Muscle of leg (tissue), 11 donors: ENCODE data around the gene CDKAL1. TPM values are rescaled to one million over a fixed set of nuclear protein-coding genes. Genes with fewer than 3 reads are reported as not detected.

ENCODE experiments used
- DNase-seq: peaks from one replicate; pipeline ENCODE4 v3.0.0; 2013
- H3K27ac ChIP-seq: one replicate; pipeline ENCODE4 v1.5.1; 2013; ENCODE audit warnings: mild to moderate bottlenecking, low read length, control low read depth
- H3K27me3 ChIP-seq: one replicate; pipeline ENCODE4 v1.6.1; 2013; ENCODE audit warnings: low read length; ENCODE audit not compliant: control insufficient read depth, insufficient read depth
- H3K36me3 ChIP-seq: one replicate; pipeline ENCODE4 v1.6.1; 2013; ENCODE audit warnings: low read length; ENCODE audit not compliant: control insufficient read depth, insufficient read depth
- H3K4me1 ChIP-seq: one replicate; pipeline ENCODE4 v1.6.1; 2013; ENCODE audit warnings: low read length; ENCODE audit not compliant: control insufficient read depth, insufficient read depth
- H3K4me3 ChIP-seq: one replicate; pipeline ENCODE4 v1.5.1; 2013; ENCODE audit warnings: low read length, control low read depth
- H3K9me3 ChIP-seq: replicated peaks from 2 replicates; pipeline ENCODE4 v1.6.1; 2013; ENCODE audit warnings: low read depth, low read length; ENCODE audit not compliant: control insufficient read depth
- WGBS: methylation state at CpG from one replicate; pipeline ENCODE4 v1.1.5; 2013; ENCODE audit warnings: missing lambda C conversion rate; ENCODE audit not compliant: insufficient coverage; 5-methylcytosine and 5-hydroxymethylcytosine counted together
- polyA plus RNA-seq, 8 donors: library from polyadenylated mRNA; unstranded; fragments of 120-200 nt; gene quantifications; one replicate each; pipeline versions ENCODE4 v1.2.1 to v1.2.3, GENCODE V29; 2013; ENCODE audit warnings: inconsistent platforms in 1 of 8, low replicate concordance in 1 of 8; ENCODE audit not compliant: insufficient read length in 8 of 8, insufficient read depth in 1 of 8
- total RNA-seq: library from RNA; stranded (reverse); fragments of 120-200 nt; gene quantifications from one replicate; pipeline ENCODE4 v1.2.4, GENCODE V29; 2013

Gene CDKAL1
- total and polyA plus RNA-seq, 9 donors: 11.0 to 23.6 (median 13.0) TPM

DNA sequence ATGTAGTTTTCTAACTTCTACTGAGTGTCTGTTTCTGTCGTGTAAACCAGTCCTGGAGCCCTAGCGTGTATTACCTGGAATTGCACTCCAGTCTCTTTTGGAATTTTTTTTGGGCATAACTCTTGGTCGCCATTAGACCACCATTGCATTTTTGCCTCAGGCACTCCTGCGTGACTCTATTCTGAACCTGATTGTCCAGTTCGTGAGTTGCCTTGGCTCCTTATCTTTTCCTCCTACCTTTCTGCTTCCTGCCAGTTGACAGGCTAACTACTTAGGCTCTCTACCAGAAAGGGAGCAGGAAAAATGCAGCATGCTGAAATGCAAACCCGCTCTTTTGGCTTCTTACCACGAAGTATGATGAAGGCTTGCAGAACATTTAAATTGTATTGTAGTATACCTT is 568.4 kb downstream of the CDKAL1 start:
- Histone ChIP-seq H3K4me1 (peaks cover 2% of the 10 kb centered on the region), H3K36me3 (no peaks in the 10 kb centered on the region), H3K9me3 (no peaks in the 10 kb centered on the region), H3K27me3 (no peaks in the 10 kb centered on the region), H3K27ac (no peak overlapping the region), H3K4me3 (no peak overlapping the region)
- 82% methylated on average over 5 of the region's 7 CpGs for WGBS
- DNase-seq: no peak

DNA sequence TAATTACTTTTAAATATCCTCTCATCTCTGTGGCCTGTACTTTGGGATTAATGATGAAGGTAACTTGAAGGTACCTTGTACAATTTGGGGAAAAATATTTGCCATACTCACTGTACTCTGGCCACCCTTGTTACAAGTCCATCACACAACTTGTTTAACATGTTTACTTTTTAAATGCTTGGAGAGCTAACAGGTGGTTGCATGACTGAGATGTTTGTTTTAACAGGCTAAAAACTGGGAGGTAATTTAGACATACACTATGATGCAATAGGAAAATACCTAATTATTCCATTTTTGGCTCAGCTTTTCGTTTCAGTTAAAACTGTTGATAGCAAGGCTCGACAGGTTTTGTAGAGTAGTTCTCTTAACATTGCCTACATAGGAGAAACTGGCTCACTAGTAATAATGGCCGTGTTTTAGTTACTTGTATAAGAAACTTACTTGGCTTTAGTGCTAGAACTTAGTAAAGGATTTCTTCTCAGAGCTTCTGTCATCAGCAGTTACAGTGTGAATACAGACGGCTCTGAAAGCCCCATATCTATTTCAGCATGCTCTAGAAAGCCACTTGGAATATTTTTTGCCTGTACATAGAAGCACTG is 569.5 kb downstream of the CDKAL1 start:
- H3K27ac ChIP-seq: no peak overlapping the region
- WGBS: no CpG with 5 or more reads among the region's 4 CpGs

DNA sequence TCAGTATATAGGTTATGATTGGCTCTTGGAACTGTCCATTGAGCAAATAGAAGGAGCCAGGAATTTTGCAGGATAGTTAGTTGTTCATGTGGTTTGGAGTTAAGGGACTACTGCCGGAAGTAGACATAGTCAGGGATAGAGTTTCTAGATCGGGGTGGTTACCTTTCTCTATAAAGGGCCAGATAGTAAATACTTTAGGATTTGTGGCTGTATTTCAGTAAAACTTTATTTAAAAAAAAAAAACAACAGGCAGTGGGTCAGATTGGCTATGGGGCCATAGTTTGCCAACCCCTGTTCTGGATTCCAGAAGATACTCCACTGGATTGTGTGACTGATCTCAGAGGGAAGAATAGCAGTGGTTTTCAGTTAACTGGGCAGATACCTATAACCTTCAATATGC is 570.0 kb downstream of the CDKAL1 start:
- H3K9me3 ChIP-seq: no peaks in the 10 kb centered on the region
- no CpG with 5 or more reads among the region's 2 CpGs for WGBS
- no peaks in the 10 kb centered on the region for H3K27me3 ChIP-seq
- no peaks in the 10 kb centered on the region for H3K36me3 ChIP-seq
- H3K4me1 ChIP-seq: peaks cover 2% of the 10 kb centered on the region
- no peak overlapping the region for H3K27ac ChIP-seq
- no peak for DNase-seq
- H3K4me3 ChIP-seq: no peak overlapping the region

More for the DNA sequence above, 569.5 kb downstream of the CDKAL1 start:
- Histone ChIP-seq H3K9me3 (no peaks in the 10 kb centered on the region), H3K4me3 (no peak overlapping the region), H3K36me3 (no peaks in the 10 kb centered on the region), H3K27me3 (no peaks in the 10 kb centered on the region), H3K4me1 (peaks cover 2% of the 10 kb centered on the region)
- no peak for DNase-seq

DNA sequence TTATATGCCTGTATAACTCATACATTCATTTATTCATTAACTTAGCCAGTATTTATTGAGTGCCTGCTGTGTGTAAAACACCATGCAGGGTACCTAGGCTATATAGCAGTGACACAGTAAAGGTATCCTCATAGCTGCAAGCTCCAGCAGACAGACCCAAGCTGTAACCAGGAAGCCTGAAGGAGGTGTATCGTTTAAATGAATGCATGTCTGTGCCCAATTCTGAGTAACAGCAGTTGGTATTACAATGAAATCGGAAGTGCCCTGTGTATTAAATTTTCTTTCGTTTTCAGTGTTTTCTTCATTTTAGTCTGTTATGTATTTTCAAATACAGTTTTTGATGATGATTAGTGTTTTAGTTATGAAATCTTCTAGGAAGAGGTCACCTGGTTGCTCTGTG is 573.5 kb downstream of the CDKAL1 start:
- Histone ChIP-seq H3K36me3 (no peaks in the 10 kb centered on the region), H3K4me1 (peaks cover 8% of the 10 kb centered on the region), H3K27me3 (no peaks in the 10 kb centered on the region), H3K4me3 (no peak overlapping the region), H3K27ac (no peak overlapping the region), H3K9me3 (no peaks in the 10 kb centered on the region)
- no CpG with 5 or more reads among the region's 3 CpGs for WGBS
- no peak for DNase-seq

DNA sequence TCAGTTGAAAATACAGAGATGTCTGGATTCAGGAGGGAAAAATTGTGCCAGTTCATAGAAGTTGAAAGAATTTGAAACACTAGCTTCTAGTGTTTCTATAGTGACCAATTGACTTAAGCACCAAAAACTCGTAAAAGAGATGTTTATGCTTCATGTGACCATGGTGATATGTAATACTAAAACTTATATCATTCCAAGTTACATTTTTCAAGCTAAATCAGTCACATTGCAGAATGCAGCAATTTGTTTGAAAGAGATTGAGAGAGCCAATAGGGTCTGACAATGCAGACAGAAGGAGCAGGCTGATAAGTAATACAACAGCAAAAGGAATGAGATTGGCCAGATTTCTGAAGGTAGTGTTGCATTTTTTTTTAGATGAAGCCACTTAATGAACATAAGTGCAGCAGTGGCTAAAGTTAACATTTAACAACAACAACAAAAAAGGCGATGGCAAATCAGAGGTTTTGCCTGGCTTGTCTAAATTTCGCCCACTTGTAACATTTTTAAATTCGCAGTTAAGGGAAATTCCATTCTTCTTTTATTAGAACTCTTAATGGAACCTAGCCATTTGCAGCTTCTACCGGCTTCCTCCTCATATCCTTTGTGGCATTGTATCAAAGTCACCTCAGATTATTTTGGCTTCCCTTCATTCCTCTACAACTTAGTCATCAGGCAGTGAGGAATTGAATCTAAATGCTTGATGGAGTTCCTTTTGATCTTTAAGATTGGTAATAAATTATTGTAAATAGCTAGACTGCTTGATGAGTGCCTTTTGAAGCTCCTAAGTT is 575.3 kb downstream of the CDKAL1 start:
- WGBS: 4% methylated on average over 3 of the region's 5 CpGs
- DNase-seq: peak; percentile 91
- no peak overlapping the region for H3K4me3 ChIP-seq

DNA sequence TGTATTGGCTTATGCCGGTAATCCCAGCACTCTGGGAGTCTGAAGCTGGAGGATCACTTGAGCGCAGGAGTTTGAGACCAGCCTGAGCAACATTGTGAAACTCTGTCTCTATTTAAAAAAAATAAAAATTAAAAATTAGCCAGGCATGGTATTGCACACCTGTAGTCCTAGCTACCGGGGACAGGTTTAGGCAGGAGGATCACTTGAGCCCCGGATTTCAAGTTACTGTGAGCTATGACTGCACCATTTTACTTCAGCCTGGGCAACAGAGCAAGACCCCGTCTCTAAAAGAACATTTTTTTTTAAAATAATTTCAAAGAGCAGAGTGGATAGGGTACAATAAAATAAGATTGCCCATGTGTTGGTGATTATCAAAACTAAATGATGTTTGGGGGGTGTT is 576.4 kb downstream of the CDKAL1 start:
- Histone ChIP-seq H3K36me3 (no peaks in the 10 kb centered on the region), H3K4me3 (no peak overlapping the region), H3K4me1 (peaks cover 8% of the 10 kb centered on the region), H3K27me3 (no peaks in the 10 kb centered on the region), H3K27ac (no peak overlapping the region), H3K9me3 (no peaks in the 10 kb centered on the region)
- 88% methylated on average over 2 of the region's 5 CpGs for WGBS
- DNase-seq: no peak

More for the DNA sequence above, 575.3 kb downstream of the CDKAL1 start:
- H3K4me1 ChIP-seq: peaks cover 8% of the 10 kb centered on the region
- H3K27me3 ChIP-seq: no peaks in the 10 kb centered on the region
- no peaks in the 10 kb centered on the region for H3K9me3 ChIP-seq
- no peaks in the 10 kb centered on the region for H3K36me3 ChIP-seq
- H3K27ac ChIP-seq: peak overlapping the region; percentile 67

DNA sequence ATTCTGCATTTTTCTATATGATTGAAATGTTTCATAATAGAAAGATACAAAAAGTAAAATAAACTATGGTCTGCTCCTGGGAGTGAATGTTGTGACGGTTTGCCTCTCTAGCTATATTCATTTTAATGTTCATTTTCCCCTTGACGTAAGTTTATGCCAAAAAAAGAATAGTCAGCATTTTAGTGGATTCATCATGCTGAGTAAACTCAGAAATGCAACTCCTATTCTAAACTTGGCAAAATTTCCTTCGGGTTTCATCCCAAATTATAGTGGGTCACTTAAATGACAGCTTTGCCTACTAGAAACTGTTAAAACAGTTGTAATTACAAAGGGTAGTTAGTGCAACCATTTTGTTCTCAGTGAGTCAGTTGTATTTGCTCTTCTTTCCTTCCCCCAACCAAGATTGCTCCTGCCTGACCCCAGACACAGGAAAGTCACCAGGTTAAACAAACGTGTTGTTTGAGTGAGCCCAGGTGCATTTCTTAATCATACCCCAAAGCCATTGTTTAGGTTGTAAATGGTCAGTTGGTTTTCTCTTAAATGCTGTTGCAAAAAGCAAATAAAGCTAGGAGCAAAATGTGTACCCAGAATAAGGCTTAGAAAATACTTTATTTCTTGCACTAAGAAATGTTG is 577.0 kb downstream of the CDKAL1 start:
- H3K4me3 ChIP-seq: no peak overlapping the region
- H3K27me3 ChIP-seq: no peaks in the 10 kb centered on the region
- H3K27ac ChIP-seq: no peak overlapping the region
- no CpG with 5 or more reads among the region's 4 CpGs for WGBS
- no peaks in the 10 kb centered on the region for H3K9me3 ChIP-seq
- DNase-seq: peak; percentile 72
- H3K4me1 ChIP-seq: peaks cover 8% of the 10 kb centered on the region
- no peaks in the 10 kb centered on the region for H3K36me3 ChIP-seq

DNA sequence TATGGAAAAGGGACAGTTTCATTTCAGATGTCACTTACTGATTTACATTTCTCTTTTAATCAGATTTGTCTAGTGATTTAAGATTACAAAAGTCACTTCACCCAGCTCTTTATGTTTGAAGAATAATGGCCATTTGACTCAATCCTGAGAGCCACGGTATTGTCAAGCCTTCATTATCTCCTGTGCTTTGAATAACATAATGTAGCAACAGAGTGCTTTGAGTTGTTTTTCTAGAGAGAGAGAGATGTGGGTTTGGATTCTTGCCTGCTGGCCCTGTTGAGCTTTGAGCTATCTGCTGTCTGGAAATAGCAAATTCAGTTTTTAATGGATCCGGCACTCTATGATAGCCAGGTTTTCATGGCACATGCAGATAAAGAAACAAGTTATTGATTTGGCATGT is 580.9 kb downstream of the CDKAL1 start:
- no peaks in the 10 kb centered on the region for H3K9me3 ChIP-seq
- WGBS: 63% methylated on average over 1 of the region's 2 CpGs
- no peak overlapping the region for H3K4me3 ChIP-seq
- H3K36me3 ChIP-seq: no peaks in the 10 kb centered on the region
- no peak overlapping the region for H3K27ac ChIP-seq
- H3K4me1 ChIP-seq: peaks cover 3% of the 10 kb centered on the region
- H3K27me3 ChIP-seq: no peaks in the 10 kb centered on the region
- peak; percentile 72 for DNase-seq

DNA sequence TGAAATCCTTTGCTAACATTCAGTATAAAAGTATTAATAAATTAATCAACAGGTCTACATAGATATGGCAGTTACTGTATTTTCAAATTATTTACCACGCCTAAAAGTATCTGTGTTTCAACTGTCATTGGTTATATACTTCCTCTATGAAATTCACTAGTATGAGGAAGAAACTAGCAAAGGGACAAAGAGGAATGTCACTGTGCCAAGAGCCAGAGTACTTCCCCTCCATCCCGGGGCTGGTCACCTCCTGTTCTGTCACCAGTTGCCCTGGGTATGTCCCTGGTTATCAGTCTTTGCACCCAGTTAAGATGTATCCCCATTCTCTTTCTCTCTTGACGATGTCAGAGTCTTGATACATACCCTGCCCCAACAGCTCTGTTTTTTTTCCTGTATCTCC is 582.5 kb downstream of the CDKAL1 start:
- H3K4me1 ChIP-seq: no peaks in the 10 kb centered on the region
- 77% methylated on average over 2 of the region's 3 CpGs for WGBS
- no peak overlapping the region for H3K4me3 ChIP-seq
- DNase-seq: no peak
- no peaks in the 10 kb centered on the region for H3K9me3 ChIP-seq
- no peaks in the 10 kb centered on the region for H3K36me3 ChIP-seq
- no peaks in the 10 kb centered on the region for H3K27me3 ChIP-seq
- H3K27ac ChIP-seq: no peak overlapping the region

DNA sequence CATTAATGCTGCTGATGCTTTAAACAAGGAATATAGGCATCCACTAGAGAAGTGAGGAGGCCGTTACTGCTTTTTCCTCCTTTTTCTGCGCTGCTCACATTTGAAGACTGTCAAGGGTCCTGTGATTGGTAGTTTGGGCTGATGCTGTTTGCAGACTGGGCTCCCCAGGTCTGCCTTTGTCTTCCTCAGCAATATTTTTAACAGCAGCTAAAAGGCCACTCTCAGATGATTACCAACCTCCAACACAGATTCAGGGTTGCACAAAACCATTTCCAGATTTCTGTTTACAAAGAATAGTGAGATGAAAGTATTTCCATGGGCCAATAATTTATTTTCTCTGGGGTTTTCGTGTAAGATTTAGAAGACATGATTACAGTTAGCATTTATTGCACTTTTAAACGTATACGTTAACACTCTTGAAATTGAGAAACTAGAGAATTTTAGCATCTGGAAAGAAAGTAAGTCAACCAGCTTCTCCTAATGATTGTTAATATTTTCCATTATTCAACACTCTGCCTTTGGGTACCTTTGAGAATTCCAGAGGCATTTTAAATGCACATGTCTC is 584.0 kb downstream of the CDKAL1 start:
- Histone ChIP-seq H3K27ac (peak overlapping the region; percentile 49), H3K4me3 (no peak overlapping the region), H3K9me3 (no peaks in the 10 kb centered on the region), H3K4me1 (no peaks in the 10 kb centered on the region), H3K27me3 (no peaks in the 10 kb centered on the region), H3K36me3 (no peaks in the 10 kb centered on the region)
- WGBS: no CpG with 5 or more reads among the region's 5 CpGs
- DNase-seq: peak; percentile 59
